Glomerular visceral epithelial cell (primary cell): Measurements from ENCODE around the gene ANHX.
"Not testable (repeated sequence)": the region's sequence is repeated elsewhere in the genome, so short reads cannot be mapped to it uniquely, and the experiment has no call there.

Source experiments
- DNase-seq: peaks from one replicate; pipeline ENCODE4 v3.0.0-alpha.2; 2016; ENCODE audit errors: extremely low spot score

Gene ANHX

GRCh38 chr12:133235401-133236112, at the start of gene ANHX:
Gene ANHX, minus strand, starts transcription at chr12:133235877. Its CDS starts 1,521 bp downstream, at chr12:133234356.
- no peak for DNase-seq

GRCh38 chr12:133264668-133265067, 29.0 kb upstream of the ANHX start:
- DNase-seq: not testable (repeated sequence)

GRCh38 chr12:133264173-133264572, 28.5 kb upstream of the ANHX start:
- no peak for DNase-seq

- no peak for DNase-seq
These were observed 20.6 kb upstream of the ANHX start for GRCh38 chr12:133256321-133256720.

- DNase-seq: not testable (repeated sequence)
These were observed 20.2 kb upstream of the ANHX start for GRCh38 chr12:133255833-133256232.

GRCh38 chr12:133251732-133252131, 16.1 kb upstream of the ANHX start:
- DNase-seq: no peak

GRCh38 chr12:133236556-133236955, 879 bp upstream of the ANHX start:
- DNase-seq: no peak

GRCh38 chr12:133236144-133236543, 467 bp upstream of the ANHX start:
- no peak for DNase-seq

GRCh38 chr12:133234971-133235370, 706 bp downstream of the ANHX start:
- no peak for DNase-seq

- no peak for DNase-seq
These were observed 1.6 kb downstream of the ANHX start for GRCh38 chr12:133233993-133234564.

GRCh38 chr12:133233006-133233405, 2.7 kb downstream of the ANHX start:
- no peak for DNase-seq

GRCh38 chr12:133231001-133231400, 4.7 kb downstream of the ANHX start:
- DNase-seq: no peak

GRCh38 chr12:133227281-133227852, 8.3 kb downstream of the ANHX start:
- DNase-seq: no peak

GRCh38 chr12:133226690-133227089, 9.0 kb downstream of the ANHX start:
- DNase-seq: no peak

- DNase-seq: no peak
These were observed 10.2 kb downstream of the ANHX start for GRCh38 chr12:133225527-133225926.

GRCh38 chr12:133222211-133222610, 13.5 kb downstream of the ANHX start:
- DNase-seq: no peak

- no peak for DNase-seq
These were observed 14.4 kb downstream of the ANHX start for GRCh38 chr12:133221241-133221640.

GRCh38 chr12:133220521-133220920, 15.2 kb downstream of the ANHX start:
- DNase-seq: no peak

GRCh38 chr12:133217219-133217618, 18.5 kb downstream of the ANHX start:
- no peak for DNase-seq

GRCh38 chr12:133215724-133216123, 20.0 kb downstream of the ANHX start:
- DNase-seq: no peak

GRCh38 chr12:133206390-133206789, 29.3 kb downstream of the ANHX start:
- no peak for DNase-seq

- no peak for DNase-seq
These were observed 31.4 kb downstream of the ANHX start for GRCh38 chr12:133204264-133204603.
